Rectal smooth muscle tissue (tissue), 1 donor: ENCODE data around the gene SCAF1.
A peak's percentile ranks its signal among the peaks of the same experiment; 100 is the strongest.

Experiments
- H3K27ac ChIP-seq: one replicate; pipeline ENCODE4 v1.7.0; 2013; ENCODE audit warnings: low read depth, low read length, inconsistent platforms
- H3K27me3 ChIP-seq: one replicate; pipeline ENCODE4 v1.7.0; 2013; ENCODE audit warnings: low read length; ENCODE audit not compliant: control insufficient read depth, insufficient read depth
- H3K36me3 ChIP-seq: one replicate; pipeline ENCODE4 v1.7.0; 2013; ENCODE audit warnings: low read length; ENCODE audit not compliant: control insufficient read depth, insufficient read depth
- H3K4me1 ChIP-seq: one replicate; pipeline ENCODE4 v1.7.0; 2013; ENCODE audit warnings: low read length; ENCODE audit not compliant: control insufficient read depth, insufficient read depth
- H3K4me3 ChIP-seq: one replicate; pipeline ENCODE4 v1.7.0; 2013; ENCODE audit warnings: low read length
- H3K9ac ChIP-seq: one replicate; pipeline ENCODE4 v1.7.0; 2013; ENCODE audit warnings: low read length

SCAF1 gene

DNA sequence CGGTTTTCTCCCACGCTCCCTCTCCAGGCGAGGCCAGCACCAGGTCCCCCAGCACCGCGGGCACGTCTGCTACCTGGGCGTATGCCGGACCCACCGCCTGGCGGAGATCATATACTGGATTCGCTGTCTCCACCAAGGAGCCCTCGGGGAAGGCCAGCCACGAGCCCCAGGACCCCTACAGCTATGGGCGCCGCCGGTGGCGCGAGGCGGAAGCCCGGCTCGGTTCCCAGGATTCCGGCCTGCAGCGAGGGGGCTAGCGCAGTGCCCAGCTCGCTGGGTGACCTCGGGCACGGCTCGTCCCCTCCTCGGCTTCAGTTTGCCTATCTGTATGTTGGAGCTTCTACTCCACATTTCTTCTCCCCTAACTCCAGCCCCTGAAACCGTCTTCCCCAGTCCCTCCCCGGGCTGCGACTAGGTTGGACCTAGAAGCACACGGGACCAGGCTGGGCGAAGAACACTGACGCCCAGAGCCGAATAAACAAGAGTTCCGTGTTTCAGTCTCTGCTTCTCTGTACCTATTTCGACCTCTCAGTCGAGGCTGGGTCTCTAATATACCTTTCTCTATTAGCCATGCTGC, 48.2 kb downstream of the SCAF1 start:
- H3K4me3 ChIP-seq, result peak overlapping the region; percentile 46
- H3K27me3 ChIP-seq, result peaks cover 10% of the 10 kb centered on the region
- no peak overlapping the region for H3K9ac ChIP-seq
- no peak overlapping the region for H3K27ac ChIP-seq
- peaks cover 7% of the 10 kb centered on the region for H3K4me1 ChIP-seq
- peaks cover 3% of the 10 kb centered on the region for H3K36me3 ChIP-seq

DNA sequence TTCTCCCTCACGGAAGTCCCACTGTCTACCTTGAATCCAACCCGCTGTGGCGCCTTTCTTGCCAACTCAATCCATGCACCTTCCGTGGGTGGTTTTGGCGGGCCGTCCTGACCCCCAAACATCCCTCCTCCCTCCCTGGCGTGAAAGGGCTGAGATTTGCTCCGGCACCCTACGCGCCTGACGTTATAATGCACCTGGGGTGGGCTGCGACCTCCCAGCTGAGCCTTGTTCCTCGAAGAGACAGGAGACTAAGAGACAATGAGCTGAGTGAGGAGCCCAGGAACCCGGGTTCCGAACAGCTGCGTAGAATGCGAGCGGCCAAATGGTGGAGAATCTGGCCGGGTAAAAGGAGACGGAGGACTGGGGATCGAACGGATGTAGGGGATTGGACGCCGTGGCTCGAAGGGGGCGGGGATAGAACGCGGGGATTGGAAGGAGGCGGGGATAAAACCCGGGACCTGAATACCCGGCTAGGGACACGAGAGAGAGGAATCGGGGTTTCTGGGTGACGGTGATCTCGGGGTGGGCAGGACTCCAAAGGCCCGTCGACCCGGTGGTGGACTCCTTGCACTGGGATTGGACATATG, 48.7 kb downstream of the SCAF1 start, which contains the start of gene CPT1C:
CPT1C (plus strand) TSS at position 461 of the 587 bp plus-strand sequence. CDS start 1,137 bp downstream, outside the sequence.
- Histone ChIP-seq H3K4me1 (peaks cover 7% of the 10 kb centered on the region), H3K4me3 (peak within 1 kb of the TSS; percentile 46), H3K27me3 (peaks cover 10% of the 10 kb centered on the region), H3K36me3 (peaks cover 2% of the 10 kb centered on the region), H3K9ac (no peak within 1 kb of the TSS), H3K27ac (no peak within 1 kb of the TSS)

DNA sequence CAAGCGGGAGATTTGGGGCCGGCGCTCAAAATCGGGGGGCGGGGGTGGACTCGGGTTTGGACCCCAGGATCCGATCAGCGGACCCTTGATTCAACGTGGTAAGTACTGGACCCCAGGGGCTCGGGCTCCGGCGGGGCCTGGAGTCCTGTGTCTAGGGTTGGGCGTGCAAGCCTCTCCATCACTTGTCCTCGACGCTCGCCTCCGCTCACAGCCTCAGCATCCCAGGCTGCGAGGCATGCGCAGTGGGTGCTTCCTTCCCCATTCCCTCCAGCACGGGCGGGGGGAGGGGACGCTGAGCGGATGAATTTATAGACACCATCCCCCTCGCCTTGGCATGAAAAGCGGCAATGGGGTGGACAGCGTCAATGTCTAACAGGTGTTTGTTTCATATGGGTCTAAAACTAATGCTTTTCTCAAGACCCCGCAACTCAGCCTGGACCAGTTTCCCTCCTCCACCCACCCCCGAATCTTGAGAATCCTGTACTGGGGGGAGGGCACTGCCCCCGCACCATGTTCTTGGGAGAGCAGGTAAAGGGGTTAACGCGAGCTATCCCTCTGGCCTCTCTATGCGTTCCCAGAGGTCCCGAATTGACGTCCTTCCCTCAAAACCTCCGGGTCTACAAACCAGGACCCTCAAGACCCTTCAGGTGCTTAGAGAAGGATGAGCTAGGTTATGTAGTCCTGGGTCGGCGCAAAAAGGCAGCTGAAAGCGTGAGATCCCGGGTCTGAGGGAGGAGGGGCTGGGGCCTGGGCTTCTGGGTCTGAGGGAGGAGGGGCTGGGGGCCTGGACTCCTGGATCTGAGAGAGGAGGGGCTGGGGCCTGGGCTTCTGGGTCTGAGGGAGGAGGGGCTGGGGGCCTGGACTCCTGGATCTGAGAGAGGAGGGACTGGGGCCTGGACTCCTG, 49.5 kb downstream of the SCAF1 start:
- peaks cover 10% of the 10 kb centered on the region for H3K27me3 ChIP-seq
- no peak overlapping the region for H3K9ac ChIP-seq
- peaks cover 7% of the 10 kb centered on the region for H3K4me1 ChIP-seq
- H3K27ac ChIP-seq, result no peak overlapping the region
- H3K36me3 ChIP-seq, result peaks cover 2% of the 10 kb centered on the region
- peak overlapping the region; percentile 46 for H3K4me3 ChIP-seq

DNA sequence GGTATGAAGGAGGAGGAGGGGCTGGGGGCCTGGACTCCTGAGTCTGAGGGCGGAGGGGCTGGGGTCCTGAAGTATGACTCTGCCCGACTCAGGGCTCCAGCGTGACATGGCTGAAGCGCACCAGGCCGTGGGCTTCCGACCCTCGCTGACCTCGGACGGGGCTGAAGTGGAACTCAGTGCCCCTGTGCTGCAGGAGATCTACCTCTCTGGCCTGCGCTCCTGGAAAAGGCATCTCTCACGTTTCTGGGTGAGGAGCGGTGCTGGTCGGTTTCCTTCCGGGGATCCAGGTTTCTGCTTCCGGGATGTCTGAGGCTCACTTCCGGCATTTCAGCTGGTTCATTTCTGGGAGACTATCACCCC, 50.1 kb downstream of the SCAF1 start:
- H3K27me3 ChIP-seq, result peaks cover 10% of the 10 kb centered on the region
- no peak overlapping the region for H3K4me3 ChIP-seq
- peaks cover 7% of the 10 kb centered on the region for H3K4me1 ChIP-seq
- no peak overlapping the region for H3K9ac ChIP-seq
- H3K36me3 ChIP-seq, result peaks cover 2% of the 10 kb centered on the region
- no peak overlapping the region for H3K27ac ChIP-seq

DNA sequence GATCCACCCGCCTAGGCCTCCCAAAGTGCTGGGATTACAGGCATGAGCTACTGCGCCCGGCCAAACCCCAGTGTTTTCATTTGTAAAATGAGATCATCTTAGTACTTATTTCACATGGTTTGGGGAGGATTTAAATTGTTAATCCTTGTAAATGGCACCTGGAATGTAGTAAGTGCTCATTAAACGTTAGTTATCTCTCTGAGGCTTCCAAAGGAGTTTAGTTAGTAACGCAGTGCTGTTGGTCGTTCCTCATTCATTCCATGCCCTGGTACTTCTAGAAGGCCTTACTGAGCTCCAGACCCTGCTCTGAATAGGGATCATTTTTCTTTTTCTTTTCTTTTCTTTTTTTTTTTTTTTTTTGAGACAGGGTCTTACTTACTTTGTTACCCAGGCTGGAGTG, 54.1 kb downstream of the SCAF1 start:
- no peaks in the 10 kb centered on the region for H3K4me1 ChIP-seq
- no peaks in the 10 kb centered on the region for H3K27me3 ChIP-seq
- no peaks in the 10 kb centered on the region for H3K36me3 ChIP-seq
- H3K9ac ChIP-seq, result no peak overlapping the region
- H3K4me3 ChIP-seq, result no peak overlapping the region
- H3K27ac ChIP-seq, result no peak overlapping the region

DNA sequence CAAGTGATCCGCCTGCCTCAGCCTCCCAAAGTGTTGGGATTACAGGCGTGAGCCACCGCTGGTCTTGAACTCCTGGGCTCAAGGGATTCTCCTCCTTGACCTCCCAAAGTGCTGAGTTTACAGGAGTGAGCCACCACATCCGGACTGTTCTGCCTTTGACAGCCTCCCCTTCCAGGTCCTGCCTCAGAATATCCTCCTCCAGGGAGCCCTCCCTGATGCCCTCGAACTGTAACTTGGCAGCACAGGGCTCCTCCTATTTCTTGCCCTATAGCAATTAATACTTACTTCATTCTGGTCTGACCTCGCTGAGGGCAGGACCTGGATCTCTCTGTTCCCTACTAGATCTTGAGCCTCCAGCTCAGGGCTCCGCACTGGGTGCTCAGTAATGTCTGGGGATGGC, 54.9 kb downstream of the SCAF1 start:
- no peaks in the 10 kb centered on the region for H3K4me1 ChIP-seq

DNA sequence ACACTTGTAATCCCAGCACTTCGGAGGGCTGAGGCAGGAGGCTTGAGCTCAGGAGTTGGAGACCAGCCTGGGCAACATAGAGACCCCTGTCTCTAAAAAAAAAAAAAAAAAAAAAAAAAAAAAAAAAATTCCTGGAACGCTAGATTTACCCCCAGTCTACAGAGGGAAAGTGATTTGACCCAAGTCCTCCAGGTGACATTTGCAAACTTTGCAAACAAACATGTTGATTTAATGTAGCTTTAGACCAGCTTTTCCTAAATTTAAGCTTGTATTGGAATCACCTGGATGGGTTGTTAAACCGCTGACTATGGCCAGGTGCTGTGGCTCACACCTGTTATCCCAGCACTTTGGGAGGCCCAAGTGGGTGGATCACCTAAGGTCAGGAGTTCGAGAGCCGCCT, 57.4 kb downstream of the SCAF1 start:
- Histone ChIP-seq H3K27me3 (no peaks in the 10 kb centered on the region), H3K4me1 (no peaks in the 10 kb centered on the region), H3K4me3 (no peak overlapping the region), H3K36me3 (no peaks in the 10 kb centered on the region), H3K27ac (no peak overlapping the region), H3K9ac (no peak overlapping the region)

More for the DNA sequence above, 54.9 kb downstream of the SCAF1 start:
- H3K36me3 ChIP-seq, result no peaks in the 10 kb centered on the region
- no peak overlapping the region for H3K27ac ChIP-seq
- H3K27me3 ChIP-seq, result no peaks in the 10 kb centered on the region
- H3K4me3 ChIP-seq, result no peak overlapping the region
- H3K9ac ChIP-seq, result no peak overlapping the region

DNA sequence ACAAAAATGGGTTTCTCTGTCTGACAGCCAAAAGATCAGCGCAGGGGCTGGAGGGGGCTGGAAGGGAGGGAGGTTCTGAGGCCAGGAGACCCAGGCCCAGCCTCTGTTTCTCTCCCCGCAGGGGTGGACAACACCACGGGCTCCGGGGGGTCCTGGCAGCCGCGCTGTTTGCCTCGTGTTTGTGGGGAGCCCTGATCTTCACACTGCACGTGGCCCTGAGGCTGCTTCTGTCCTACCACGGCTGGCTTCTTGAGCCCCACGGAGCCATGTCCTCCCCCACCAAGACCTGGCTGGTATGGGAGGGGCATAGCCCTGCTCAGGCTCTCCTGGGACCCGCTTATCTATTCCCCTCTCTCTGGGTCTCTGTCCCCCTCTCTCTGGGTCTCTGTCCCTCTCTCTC, 58.6 kb downstream of the SCAF1 start:
- Histone ChIP-seq H3K27ac (no peak overlapping the region), H3K4me3 (no peak overlapping the region), H3K4me1 (no peaks in the 10 kb centered on the region), H3K9ac (no peak overlapping the region), H3K27me3 (no peaks in the 10 kb centered on the region), H3K36me3 (no peaks in the 10 kb centered on the region)

DNA sequence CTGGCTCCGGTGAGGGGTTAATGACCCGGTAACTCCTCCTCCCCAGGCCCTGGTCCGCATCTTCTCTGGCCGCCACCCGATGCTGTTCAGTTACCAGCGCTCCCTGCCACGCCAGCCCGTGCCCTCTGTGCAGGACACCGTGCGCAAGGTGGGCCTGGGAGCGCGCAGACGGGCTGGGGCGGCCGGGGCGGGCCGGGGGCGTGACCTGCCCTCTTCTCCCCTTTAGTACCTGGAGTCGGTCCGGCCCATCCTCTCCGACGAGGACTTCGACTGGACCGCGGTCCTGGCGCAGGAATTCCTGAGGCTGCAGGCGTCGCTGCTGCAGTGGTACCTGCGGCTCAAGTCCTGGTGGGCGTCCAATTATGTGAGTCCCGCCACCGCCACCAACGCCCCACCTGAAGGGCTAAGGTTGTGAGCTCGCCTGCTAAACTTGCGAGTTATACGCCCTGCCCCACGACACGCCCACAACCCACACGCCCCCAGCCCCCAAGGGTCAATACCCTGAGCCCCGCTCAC, 59.3 kb downstream of the SCAF1 start:
- Histone ChIP-seq H3K27me3 (no peaks in the 10 kb centered on the region), H3K27ac (no peak overlapping the region), H3K36me3 (no peaks in the 10 kb centered on the region), H3K4me1 (no peaks in the 10 kb centered on the region), H3K4me3 (no peak overlapping the region), H3K9ac (no peak overlapping the region)

DNA sequence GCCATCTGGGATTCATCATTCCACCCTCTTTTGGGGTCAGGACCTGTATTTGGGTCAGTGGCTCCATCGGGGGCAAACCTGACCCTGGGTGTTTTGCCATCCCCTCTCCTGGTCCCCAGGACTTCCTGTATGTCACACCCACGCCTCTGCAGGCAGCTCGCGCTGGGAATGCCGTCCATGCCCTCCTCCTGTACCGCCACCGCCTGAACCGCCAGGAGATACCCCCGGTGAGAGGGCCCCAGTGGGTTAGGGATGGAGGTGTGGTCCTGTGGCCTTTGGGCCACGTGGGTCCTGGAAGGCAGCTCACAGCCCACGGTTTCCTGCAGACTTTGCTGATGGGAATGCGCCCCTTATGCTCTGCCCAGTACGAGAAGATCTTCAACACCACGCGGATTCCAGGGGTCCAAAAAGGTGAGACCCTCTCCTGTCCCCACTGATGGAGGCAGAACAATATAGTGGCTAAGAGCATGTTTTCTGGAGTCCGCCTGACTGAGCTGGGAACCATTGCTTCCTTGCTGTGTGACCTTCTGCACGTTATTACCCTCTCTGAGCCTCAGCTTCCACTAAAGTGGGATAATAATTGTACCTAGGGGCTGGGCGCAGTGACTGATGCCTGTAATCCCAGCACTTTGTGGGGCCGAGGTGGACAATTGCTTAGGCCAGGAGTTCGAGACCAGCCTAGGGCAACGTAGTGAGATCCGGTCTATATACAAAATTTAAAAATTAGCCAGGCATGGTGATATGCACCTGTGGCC, 63.1 kb downstream of the SCAF1 start:
- H3K36me3 ChIP-seq, result no peaks in the 10 kb centered on the region
- no peaks in the 10 kb centered on the region for H3K4me1 ChIP-seq
- H3K4me3 ChIP-seq, result no peak overlapping the region
- no peaks in the 10 kb centered on the region for H3K27me3 ChIP-seq
- H3K27ac ChIP-seq, result no peak overlapping the region
- H3K9ac ChIP-seq, result no peak overlapping the region

DNA sequence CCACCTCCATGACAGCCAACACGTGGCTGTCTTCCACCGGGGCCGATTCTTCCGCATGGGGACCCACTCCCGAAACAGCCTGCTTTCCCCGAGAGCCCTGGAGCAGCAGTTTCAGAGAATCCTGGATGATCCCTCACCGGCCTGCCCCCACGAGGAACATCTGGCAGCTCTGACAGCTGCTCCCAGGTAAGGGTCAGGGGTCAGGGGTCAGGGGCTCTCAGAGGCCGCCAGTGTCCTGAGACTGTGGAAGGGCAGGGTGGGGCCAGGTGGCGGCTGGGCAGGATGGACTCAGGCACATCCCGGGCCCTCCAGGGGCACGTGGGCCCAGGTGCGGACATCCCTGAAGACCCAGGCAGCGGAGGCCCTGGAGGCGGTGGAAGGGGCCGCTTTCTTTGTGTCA, 63.9 kb downstream of the SCAF1 start:
- H3K27me3 ChIP-seq, result no peaks in the 10 kb centered on the region
- no peak overlapping the region for H3K27ac ChIP-seq
- H3K4me1 ChIP-seq, result no peaks in the 10 kb centered on the region
- no peak overlapping the region for H3K9ac ChIP-seq
- no peak overlapping the region for H3K4me3 ChIP-seq
- H3K36me3 ChIP-seq, result no peaks in the 10 kb centered on the region
